ENCODE data around the gene PLCB1. TPM values are rescaled to one million over a fixed set of nuclear protein-coding genes. Genes with fewer than 3 reads are reported as not detected.
A peak's percentile ranks its signal among the peaks of the same experiment; 100 is the strongest.

PLCB1 gene
- total RNA-seq, 1 donor from 2014 or later = 16.2 TPM

- Mint-ChIP-seq H3K27me3 (peaks cover 10% of the 10 kb centered on the region), H3K9me3 (ENCODE audit: low read depth) (no peaks in the 10 kb centered on the region), H3K4me3 (ENCODE audit: low read depth) (no peak overlapping the region), H3K4me1 (ENCODE audit: low read depth) (peaks cover 36% of the 10 kb centered on the region), H3K27ac (no peak overlapping the region), H3K36me3 (ENCODE audit: insufficient read depth) (peaks cover 2% of the 10 kb centered on the region)
- DNase-seq (ENCODE audit: low spot score, unreplicated experiment) = no peak
- TF ChIP-seq CTCF (IDR thresholded peaks at IDR 0.05; ENCODE audit: unreplicated experiment) = no peak
Observed at GRCh38 chr20:8313073-8313472, 181.0 kb downstream of the PLCB1 start.

- peaks cover 13% of the 10 kb centered on the region for H3K27me3 Mint-ChIP-seq
- TF ChIP-seq CTCF (IDR thresholded peaks at IDR 0.05; ENCODE audit: unreplicated experiment) = no peak
Observed at GRCh38 chr20:8315639-8316573, 183.8 kb downstream of the PLCB1 start.

GRCh38 chr20:8317448-8317847 is 185.4 kb downstream of the PLCB1 start:
- no peak for TF ChIP-seq CTCF (IDR thresholded peaks at IDR 0.05; ENCODE audit: unreplicated experiment)
- peaks cover 6% of the 10 kb centered on the region for H3K27me3 Mint-ChIP-seq
- no peaks in the 10 kb centered on the region for H3K36me3 Mint-ChIP-seq (ENCODE audit: insufficient read depth)
- no peaks in the 10 kb centered on the region for H3K9me3 Mint-ChIP-seq (ENCODE audit: low read depth)
- H3K27ac Mint-ChIP-seq = no peak overlapping the region
- no peak overlapping the region for H3K4me3 Mint-ChIP-seq (ENCODE audit: low read depth)
- DNase-seq (ENCODE audit: low spot score, unreplicated experiment) = no peak
- H3K4me1 Mint-ChIP-seq (ENCODE audit: low read depth) = peaks cover 20% of the 10 kb centered on the region

More at GRCh38 chr20:8315639-8316573, 183.8 kb downstream of the PLCB1 start:
- Mint-ChIP-seq H3K36me3 (ENCODE audit: insufficient read depth) (peaks cover 2% of the 10 kb centered on the region), H3K9me3 (ENCODE audit: low read depth) (no peaks in the 10 kb centered on the region), H3K4me3 (ENCODE audit: low read depth) (peak overlapping the region; percentile 1), H3K4me1 (ENCODE audit: low read depth) (peaks cover 21% of the 10 kb centered on the region), H3K27ac (peak overlapping the region; percentile 34)
- no peak for DNase-seq (ENCODE audit: low spot score, unreplicated experiment)

GRCh38 chr20:8318965-8319625 is 187.0 kb downstream of the PLCB1 start:
- no peak overlapping the region for H3K4me3 Mint-ChIP-seq (ENCODE audit: low read depth)
- H3K4me1 Mint-ChIP-seq (ENCODE audit: low read depth) = peaks cover 20% of the 10 kb centered on the region
- H3K9me3 Mint-ChIP-seq (ENCODE audit: low read depth) = no peaks in the 10 kb centered on the region
- TF ChIP-seq CTCF (IDR thresholded peaks at IDR 0.05; ENCODE audit: unreplicated experiment) = no peak
- H3K36me3 Mint-ChIP-seq (ENCODE audit: insufficient read depth) = no peaks in the 10 kb centered on the region
- peak overlapping the region; percentile 38 for H3K27ac Mint-ChIP-seq
- no peak for DNase-seq (ENCODE audit: low spot score, unreplicated experiment)
- peaks cover 8% of the 10 kb centered on the region for H3K27me3 Mint-ChIP-seq

- DNase-seq (ENCODE audit: low spot score, unreplicated experiment) = no peak
- Mint-ChIP-seq H3K4me1 (ENCODE audit: low read depth) (peaks cover 14% of the 10 kb centered on the region), H3K27me3 (peaks cover 8% of the 10 kb centered on the region), H3K27ac (no peak overlapping the region), H3K36me3 (ENCODE audit: insufficient read depth) (no peaks in the 10 kb centered on the region), H3K9me3 (ENCODE audit: low read depth) (no peaks in the 10 kb centered on the region), H3K4me3 (ENCODE audit: low read depth) (no peak overlapping the region)
- TF ChIP-seq CTCF (IDR thresholded peaks at IDR 0.05; ENCODE audit: unreplicated experiment) = no peak
Observed at GRCh38 chr20:8320306-8320705, 188.2 kb downstream of the PLCB1 start.

Data from progenitor cell of endocrine pancreas (in vitro differentiated cells).